Measurements from ENCODE around the gene ASAP2. TPM values are rescaled to one million over a fixed set of nuclear protein-coding genes. Genes with fewer than 3 reads are reported as not detected.
"Not testable (repeated sequence)": the region's sequence is repeated elsewhere in the genome, so short reads cannot be mapped to it uniquely, and the experiment has no call there.

The ASAP2 gene
- total RNA-seq, 1 experiment from 2014 or later = 81.7 TPM

GRCh38 chr2:9250498-9251153, 44.0 kb downstream of the ASAP2 start:
- DNase-seq (ENCODE audit: low read depth) = no peak

- DNase-seq (ENCODE audit: low read depth) = peak; percentile 98
Observed at GRCh38 chr2:9251154-9252001, 44.8 kb downstream of the ASAP2 start.

- peak; percentile 94 for DNase-seq (ENCODE audit: low read depth)
Observed at GRCh38 chr2:9252002-9252357, 45.4 kb downstream of the ASAP2 start.

DNA sequence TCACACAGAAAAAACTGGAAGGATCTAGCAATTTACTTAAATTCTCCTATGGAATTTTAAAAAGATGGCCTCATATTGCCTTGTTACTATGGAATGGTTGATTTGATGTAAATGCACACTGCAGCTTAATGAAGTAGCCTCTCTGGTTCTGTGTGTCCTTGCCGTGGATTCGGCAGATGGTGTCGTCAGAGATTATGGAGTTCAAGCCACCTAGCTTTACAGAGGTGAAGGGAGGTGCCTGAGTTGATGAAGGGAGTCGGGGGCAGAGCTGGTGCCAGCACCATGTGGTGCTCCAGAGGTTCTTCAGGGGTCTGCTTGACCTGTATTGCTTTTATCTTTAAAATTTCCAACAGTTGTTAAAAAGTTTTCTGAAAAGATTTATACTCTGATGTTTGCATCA, 48.8 kb downstream of the ASAP2 start:
- no peak for DNase-seq (ENCODE audit: low read depth)

- DNase-seq (ENCODE audit: low read depth) = no peak
Observed at GRCh38 chr2:9256147-9256546, 49.5 kb downstream of the ASAP2 start.

- no peak for DNase-seq (ENCODE audit: low read depth)
Observed at GRCh38 chr2:9256570-9257043, 50.0 kb downstream of the ASAP2 start.

DNA sequence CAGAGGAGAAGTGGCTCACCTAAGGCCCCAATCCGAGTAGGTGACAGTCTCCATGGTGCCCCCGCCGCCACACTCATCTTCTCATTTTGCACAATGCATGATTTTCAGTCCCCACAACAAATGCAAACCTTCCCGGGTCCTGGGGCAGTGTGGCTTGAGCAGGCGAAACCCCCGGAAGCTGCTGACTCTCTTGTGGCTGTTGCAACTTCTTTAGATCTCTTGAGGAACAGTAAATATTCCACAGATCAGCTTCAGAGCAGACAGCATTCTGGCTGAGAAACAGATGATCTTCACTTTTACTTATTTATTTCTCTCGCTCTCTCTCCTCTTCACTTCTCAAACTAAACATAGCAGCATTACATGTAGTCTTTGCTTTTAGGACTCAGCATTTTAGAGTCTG, 51.9 kb downstream of the ASAP2 start:
- DNase-seq (ENCODE audit: low read depth) = no peak

- DNase-seq (ENCODE audit: low read depth) = no peak
Observed at GRCh38 chr2:9258953-9259399, 52.4 kb downstream of the ASAP2 start.

GRCh38 chr2:9260464-9260918, 53.9 kb downstream of the ASAP2 start:
- DNase-seq (ENCODE audit: low read depth) = no peak

DNA sequence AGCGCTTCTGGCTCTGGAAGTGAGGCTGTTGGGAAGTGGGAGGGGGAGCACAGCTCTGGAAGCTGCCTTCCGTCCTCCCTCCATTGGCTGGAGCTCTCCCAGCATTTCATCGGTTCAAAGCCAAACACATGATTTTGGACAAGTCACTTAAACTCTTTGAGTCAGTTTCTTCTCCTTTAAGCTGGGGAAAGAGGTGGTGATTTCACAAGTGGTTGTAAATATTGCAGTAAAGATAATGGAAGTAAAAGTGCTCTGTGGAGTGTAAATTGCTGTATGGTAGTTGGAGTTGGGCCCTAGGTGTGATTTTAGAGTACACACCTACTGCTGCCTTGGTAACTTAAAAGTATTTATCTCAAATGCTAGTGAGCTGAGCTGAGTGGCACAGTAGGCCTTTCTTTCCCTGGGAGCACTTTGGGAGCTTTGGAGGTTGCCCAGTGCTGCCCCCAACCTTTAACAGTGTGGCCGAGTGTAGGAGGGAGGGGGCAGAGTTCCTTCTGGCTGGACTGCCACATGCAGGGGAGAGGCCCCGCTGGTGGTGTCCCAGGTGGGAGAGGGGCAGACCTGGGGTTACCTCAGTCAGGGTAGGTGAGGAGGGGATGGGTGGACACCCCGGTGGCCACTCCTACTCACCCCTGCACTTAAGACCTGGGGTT, 54.7 kb downstream of the ASAP2 start:
- no peak for DNase-seq (ENCODE audit: low read depth)

GRCh38 chr2:9262671-9263171, 56.1 kb downstream of the ASAP2 start:
- DNase-seq (ENCODE audit: low read depth) = no peak

- no peak for DNase-seq (ENCODE audit: low read depth)
Observed at GRCh38 chr2:9263428-9263827, 56.8 kb downstream of the ASAP2 start.

DNA sequence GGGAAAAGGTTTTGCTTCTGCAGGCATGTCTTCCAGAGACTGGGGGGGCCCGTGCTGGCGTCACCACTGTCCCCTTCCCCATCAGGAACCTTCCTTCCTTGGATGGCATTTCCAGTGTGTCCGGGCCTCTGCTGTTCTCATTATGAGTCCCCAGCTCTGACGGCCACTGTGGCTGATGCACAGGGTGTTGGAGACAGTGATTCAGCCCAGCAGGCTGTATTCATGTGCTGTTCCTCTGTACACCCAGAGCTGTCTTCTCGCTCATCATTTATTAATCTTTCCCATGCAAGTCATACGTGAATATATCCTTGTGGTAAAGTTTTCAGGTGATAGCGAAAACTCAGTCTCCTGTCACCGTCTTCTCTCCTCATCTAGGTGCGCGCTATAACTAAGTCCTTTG, 57.7 kb downstream of the ASAP2 start:
- DNase-seq (ENCODE audit: low read depth) = peak; percentile 67

- DNase-seq (ENCODE audit: low read depth) = no peak
Observed at GRCh38 chr2:9266711-9267110, 60.1 kb downstream of the ASAP2 start.

DNA sequence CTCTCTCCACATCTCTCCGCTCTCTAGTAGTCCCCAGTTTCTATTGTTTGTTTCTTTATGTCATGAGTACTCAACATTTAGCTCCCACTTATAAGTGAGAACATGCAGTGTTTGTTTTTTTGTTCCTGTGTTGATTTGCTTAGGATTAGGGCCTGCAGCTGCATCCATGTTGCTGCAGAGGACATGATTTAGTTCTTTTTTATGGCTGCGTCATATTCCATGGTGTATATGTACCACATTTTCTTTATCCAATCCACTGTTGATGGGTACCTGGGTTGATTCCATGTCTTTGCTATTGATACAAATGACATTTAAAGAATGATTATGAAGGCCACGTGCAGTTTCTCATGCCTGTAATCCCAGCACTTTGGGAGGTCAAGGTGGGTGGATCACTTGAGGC, 60.7 kb downstream of the ASAP2 start:
- not testable (repeated sequence) for DNase-seq (ENCODE audit: low read depth)

- DNase-seq (ENCODE audit: low read depth) = no peak
Observed at GRCh38 chr2:9268301-9269080, 61.9 kb downstream of the ASAP2 start.

- no peak for DNase-seq (ENCODE audit: low read depth)
Observed at GRCh38 chr2:9269295-9269694, 62.7 kb downstream of the ASAP2 start.

DNA sequence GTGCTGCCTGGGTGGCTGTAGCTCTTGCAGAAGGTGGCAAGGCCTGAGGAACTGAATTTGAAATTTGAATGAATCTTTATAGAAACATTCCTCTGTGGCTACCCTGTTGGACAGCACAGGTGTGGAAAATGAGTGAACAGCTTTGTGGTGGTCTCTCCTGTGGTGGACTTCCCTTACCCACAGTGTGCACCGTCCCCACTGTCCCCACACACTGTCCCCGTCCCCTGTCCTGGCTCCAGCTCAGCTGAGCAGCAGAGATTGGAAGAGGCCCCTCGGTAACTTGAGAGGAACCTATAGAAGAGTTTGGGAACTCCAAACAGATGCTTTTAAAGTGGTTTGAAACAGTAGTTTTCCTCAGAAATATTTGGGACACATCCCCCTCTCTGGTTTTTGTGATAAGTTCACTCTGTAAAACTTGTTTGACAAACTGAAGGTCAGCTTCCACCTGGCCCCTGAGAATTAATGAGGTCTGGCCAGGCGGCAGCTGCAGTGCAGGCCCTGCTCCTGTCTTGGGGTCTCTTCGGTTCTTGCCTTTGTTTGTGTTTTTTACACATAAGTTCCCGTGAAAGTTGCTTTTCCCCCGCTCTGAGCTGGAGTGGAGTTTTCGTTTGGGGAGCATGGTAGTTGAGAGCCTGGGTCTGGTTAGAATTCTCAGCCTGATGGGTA, 63.2 kb downstream of the ASAP2 start:
- DNase-seq (ENCODE audit: low read depth) = peak; percentile 54

- DNase-seq (ENCODE audit: low read depth) = no peak
Observed at GRCh38 chr2:9271091-9271490, 64.5 kb downstream of the ASAP2 start.

DNA sequence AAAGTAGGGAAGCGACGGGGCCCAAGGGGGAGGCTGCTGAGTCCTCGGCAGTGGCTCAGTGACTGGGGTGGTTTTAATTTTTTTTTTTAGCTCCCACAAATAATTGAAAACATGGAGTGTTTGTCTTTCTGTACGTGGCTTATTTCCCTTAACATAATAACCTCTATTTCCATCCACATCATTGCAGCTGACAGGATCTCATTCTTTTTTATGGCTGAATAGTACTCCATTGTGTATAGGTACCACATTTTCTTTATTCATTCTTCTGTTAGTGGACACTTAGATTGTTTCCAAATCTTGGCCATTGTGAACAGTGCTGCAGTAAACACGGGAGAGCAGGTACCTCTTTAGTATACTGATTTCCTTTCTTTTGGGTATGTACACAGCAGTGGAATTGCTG, 65.1 kb downstream of the ASAP2 start:
- DNase-seq (ENCODE audit: low read depth) = no peak

Measured in LHCN-M2 (cell line).